Measurements from ENCODE around the gene PROZ.

GRCh38 chr13:113167575-113167974 lies 9.1 kb downstream of the PROZ start:
- TF ChIP-seq, protein P1, sequence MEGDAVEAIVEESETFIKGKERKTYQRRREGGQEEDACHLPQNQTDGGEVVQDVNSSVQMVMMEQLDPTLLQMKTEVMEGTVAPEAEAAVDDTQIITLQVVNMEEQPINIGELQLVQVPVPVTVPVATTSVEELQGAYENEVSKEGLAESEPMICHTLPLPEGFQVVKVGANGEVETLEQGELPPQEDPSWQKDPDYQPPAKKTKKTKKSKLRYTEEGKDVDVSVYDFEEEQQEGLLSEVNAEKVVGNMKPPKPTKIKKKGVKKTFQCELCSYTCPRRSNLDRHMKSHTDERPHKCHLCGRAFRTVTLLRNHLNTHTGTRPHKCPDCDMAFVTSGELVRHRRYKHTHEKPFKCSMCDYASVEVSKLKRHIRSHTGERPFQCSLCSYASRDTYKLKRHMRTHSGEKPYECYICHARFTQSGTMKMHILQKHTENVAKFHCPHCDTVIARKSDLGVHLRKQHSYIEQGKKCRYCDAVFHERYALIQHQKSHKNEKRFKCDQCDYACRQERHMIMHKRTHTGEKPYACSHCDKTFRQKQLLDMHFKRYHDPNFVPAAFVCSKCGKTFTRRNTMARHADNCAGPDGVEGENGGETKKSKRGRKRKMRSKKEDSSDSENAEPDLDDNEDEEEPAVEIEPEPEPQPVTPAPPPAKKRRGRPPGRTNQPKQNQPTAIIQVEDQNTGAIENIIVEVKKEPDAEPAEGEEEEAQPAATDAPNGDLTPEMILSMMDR (IDR thresholded peaks at IDR 0.05; ENCODE audit: insufficient read depth, low read length, poor library complexity, severe bottlenecking) = no peak
- no peak for TF ChIP-seq EZH2phosphoT487 (conservative IDR thresholded peaks at IDR 0.05; ENCODE audit: low read length)
